Measurements from ENCODE around the gene TSEN54. TPM values are rescaled to one million over a fixed set of nuclear protein-coding genes. Genes with fewer than 3 reads are reported as not detected.

Gene TSEN54
- total RNA-seq, 1 experiment from 2014 or later: 74.5 TPM

- H3K4me1 Mint-ChIP-seq (ENCODE audit: low read depth, unreplicated experiment): peaks cover 22% of the 10 kb centered on the region
These were observed 37.2 kb downstream of the TSEN54 start for GRCh38 chr17:75553295-75554110.

GRCh38 chr17:75555679-75556153, 39.4 kb downstream of the TSEN54 start:
- TF ChIP-seq, protein P1, sequence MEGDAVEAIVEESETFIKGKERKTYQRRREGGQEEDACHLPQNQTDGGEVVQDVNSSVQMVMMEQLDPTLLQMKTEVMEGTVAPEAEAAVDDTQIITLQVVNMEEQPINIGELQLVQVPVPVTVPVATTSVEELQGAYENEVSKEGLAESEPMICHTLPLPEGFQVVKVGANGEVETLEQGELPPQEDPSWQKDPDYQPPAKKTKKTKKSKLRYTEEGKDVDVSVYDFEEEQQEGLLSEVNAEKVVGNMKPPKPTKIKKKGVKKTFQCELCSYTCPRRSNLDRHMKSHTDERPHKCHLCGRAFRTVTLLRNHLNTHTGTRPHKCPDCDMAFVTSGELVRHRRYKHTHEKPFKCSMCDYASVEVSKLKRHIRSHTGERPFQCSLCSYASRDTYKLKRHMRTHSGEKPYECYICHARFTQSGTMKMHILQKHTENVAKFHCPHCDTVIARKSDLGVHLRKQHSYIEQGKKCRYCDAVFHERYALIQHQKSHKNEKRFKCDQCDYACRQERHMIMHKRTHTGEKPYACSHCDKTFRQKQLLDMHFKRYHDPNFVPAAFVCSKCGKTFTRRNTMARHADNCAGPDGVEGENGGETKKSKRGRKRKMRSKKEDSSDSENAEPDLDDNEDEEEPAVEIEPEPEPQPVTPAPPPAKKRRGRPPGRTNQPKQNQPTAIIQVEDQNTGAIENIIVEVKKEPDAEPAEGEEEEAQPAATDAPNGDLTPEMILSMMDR (IDR thresholded peaks at IDR 0.05; ENCODE audit: insufficient read depth in 1 of 2, low read depth in 1 of 2, low read length in 1 of 2, severe bottlenecking in 1 of 2, unreplicated experiment in 1 of 2): no peak
- H3K4me1 Mint-ChIP-seq (ENCODE audit: low read depth, unreplicated experiment): peaks cover 20% of the 10 kb centered on the region
- Histone ChIP-seq H3K4me3 (ENCODE audit: low read depth, low read length) (no peak overlapping the region), H3K36me3 (ENCODE audit: control insufficient read depth, insufficient read depth, low read length) (peaks cover 3% of the 10 kb centered on the region; the same call in 1 of the 2 replicates), H3K27me3 (replicated peaks; ENCODE audit: control insufficient read depth, insufficient read depth, low read length) (no peaks in the 10 kb centered on the region), H3K9me3 (no peaks in the 10 kb centered on the region), H3K4me1 (peaks cover 52% of the 10 kb centered on the region)
- no peaks in the 10 kb centered on the region for H3K27me3 Mint-ChIP-seq (ENCODE audit: insufficient read depth, unreplicated experiment)
- CTCF ChIA-PET: no interaction called here
- intact Hi-C loops (cut with micrococcal nuclease; ENCODE audit: unreplicated experiment): loop anchor here (2.0 kb wide), 1 partner anchor 29 kb away; no protein-coding TSS in a partner anchor
- H3K4me3 Mint-ChIP-seq (ENCODE audit: unreplicated experiment): peak overlapping the region; percentile 39
- no peak for DNase-seq
- POLR2A ChIA-PET: interaction anchor here (0.5 kb wide), 1 partner anchor 71 kb away, joined by 4 read pairs; no protein-coding TSS in a partner anchor
- peak overlapping the region; percentile 50 for H3K27ac Mint-ChIP-seq (ENCODE audit: unreplicated experiment)
- no TSS peak for BruUV-seq (replicated peaks)
- H3K9me3 Mint-ChIP-seq (ENCODE audit: unreplicated experiment): no peaks in the 10 kb centered on the region
- H3K36me3 Mint-ChIP-seq (ENCODE audit: insufficient read depth, unreplicated experiment): peaks cover 63% of the 10 kb centered on the region

More at GRCh38 chr17:75553295-75554110, 37.2 kb downstream of the TSEN54 start:
- peak overlapping the region; percentile 92 for H3K27ac Mint-ChIP-seq (ENCODE audit: unreplicated experiment)
- Histone ChIP-seq H3K27me3 (replicated peaks; ENCODE audit: control insufficient read depth, insufficient read depth, low read length) (no peaks in the 10 kb centered on the region), H3K36me3 (ENCODE audit: control insufficient read depth, insufficient read depth, low read length) (peaks cover 2% of the 10 kb centered on the region; the same call in 1 of the 2 replicates), H3K4me1 (peaks cover 68% of the 10 kb centered on the region), H3K9me3 (no peaks in the 10 kb centered on the region), H3K4me3 (ENCODE audit: low read depth, low read length) (no peak overlapping the region)
- POLR2A ChIA-PET: interaction anchor here (1.1 to 1.8 kb wide), 3 partner anchors 27 to 123 kb away, joined by 4 to 8 read pairs (median 4); partner anchors contain the start of genes LLGL2 and TSEN54
- TF ChIP-seq, protein P1 (IDR thresholded peaks at IDR 0.05; ENCODE audit: insufficient read depth in 1 of 2, low read depth in 1 of 2, low read length in 1 of 2, severe bottlenecking in 1 of 2, unreplicated experiment in 1 of 2): no peak
- no peak for DNase-seq
- CTCF ChIA-PET: interaction anchor here (1.0 to 1.7 kb wide), 5 partner anchors 23 to 93 kb away, joined by 3 to 14 read pairs (median 7); partner anchors contain the start of genes LLGL2 and TSEN54
- intact Hi-C loops (cut with micrococcal nuclease; ENCODE audit: unreplicated experiment): loop anchor here (1.0 to 5.0 kb wide), 2 partner anchors 17 to 36 kb away; partner anchors contain the start of genes CASKIN2 and TSEN54
- no peaks in the 10 kb centered on the region for H3K27me3 Mint-ChIP-seq (ENCODE audit: insufficient read depth, unreplicated experiment)
- H3K4me3 Mint-ChIP-seq (ENCODE audit: unreplicated experiment): peak overlapping the region; percentile 33
- BruUV-seq (replicated peaks): no TSS peak
- H3K36me3 Mint-ChIP-seq (ENCODE audit: insufficient read depth, unreplicated experiment): peaks cover 63% of the 10 kb centered on the region
- H3K9me3 Mint-ChIP-seq (ENCODE audit: unreplicated experiment): no peaks in the 10 kb centered on the region

DNA sequence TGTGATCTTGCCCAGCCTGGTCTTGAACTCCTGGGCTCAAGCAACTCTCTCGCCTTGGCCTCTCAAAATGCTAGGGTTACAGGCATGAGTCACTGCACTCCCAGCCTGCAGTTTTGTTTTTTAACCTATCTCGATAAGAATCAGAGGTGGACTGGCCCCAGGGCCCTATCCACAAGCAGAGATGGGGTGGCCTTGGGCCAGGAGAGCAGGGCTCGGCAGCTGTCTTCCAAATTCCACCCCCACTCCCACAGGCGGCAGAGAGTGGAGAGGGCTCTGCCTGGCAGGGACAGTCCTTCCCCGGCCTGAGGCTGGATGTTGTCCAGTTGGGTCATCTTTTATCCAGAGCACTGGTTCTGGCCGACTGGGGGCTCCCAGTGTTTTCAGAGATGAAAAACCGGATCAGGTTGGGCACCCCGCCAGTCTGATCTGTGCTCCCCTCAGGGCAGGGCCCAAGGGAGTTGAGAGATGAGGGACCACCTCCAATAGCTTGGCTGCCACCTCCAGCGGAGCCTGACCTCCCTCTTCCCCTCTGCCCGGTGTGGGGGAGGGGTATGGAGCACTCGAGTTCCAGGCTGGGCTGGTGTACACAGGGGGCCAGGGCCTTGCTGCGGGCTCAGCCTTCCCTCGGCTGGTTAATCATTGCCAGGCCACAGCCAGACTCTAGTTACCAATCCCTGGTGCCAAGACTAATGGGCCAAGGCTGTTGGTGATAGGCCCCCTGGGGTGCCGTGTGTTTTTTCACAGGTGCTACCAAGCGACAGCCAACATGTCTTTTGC, 40.9 kb downstream of the TSEN54 start:
- POLR2A ChIA-PET: no interaction called here
- H3K9me3 Mint-ChIP-seq (ENCODE audit: unreplicated experiment): no peaks in the 10 kb centered on the region

More for the DNA sequence above, 40.9 kb downstream of the TSEN54 start:
- no TSS peak for BruUV-seq (replicated peaks)
- Mint-ChIP-seq H3K27ac (ENCODE audit: unreplicated experiment) (no peak overlapping the region), H3K36me3 (ENCODE audit: insufficient read depth, unreplicated experiment) (peaks cover 60% of the 10 kb centered on the region), H3K27me3 (ENCODE audit: insufficient read depth, unreplicated experiment) (no peaks in the 10 kb centered on the region), H3K4me3 (ENCODE audit: unreplicated experiment) (no peak overlapping the region), H3K4me1 (ENCODE audit: low read depth, unreplicated experiment) (peaks cover 14% of the 10 kb centered on the region)
- Histone ChIP-seq H3K36me3 (ENCODE audit: control insufficient read depth, insufficient read depth, low read length) (peaks cover 1% of the 10 kb centered on the region; the same call in 1 of the 2 replicates), H3K9me3 (no peaks in the 10 kb centered on the region), H3K4me1 (peaks cover 38% of the 10 kb centered on the region), H3K4me3 (ENCODE audit: low read depth, low read length) (no peak overlapping the region), H3K27me3 (replicated peaks; ENCODE audit: control insufficient read depth, insufficient read depth, low read length) (no peaks in the 10 kb centered on the region)
- TF ChIP-seq, protein P1 (IDR thresholded peaks at IDR 0.05; ENCODE audit: insufficient read depth in 1 of 2, low read depth in 1 of 2, low read length in 1 of 2, severe bottlenecking in 1 of 2, unreplicated experiment in 1 of 2): no peak
- CTCF ChIA-PET: no interaction called here
- DNase-seq: peak; percentile 73 to 82
- intact Hi-C loops (cut with micrococcal nuclease; ENCODE audit: unreplicated experiment): loop anchor here (2.0 kb wide), 1 partner anchor 30 kb away; no protein-coding TSS in a partner anchor

Data from Caco-2 (cell line).